Caco-2 (cell line): ENCODE data around the gene CYB561D1. TPM values are rescaled to one million over a fixed set of nuclear protein-coding genes. Genes with fewer than 3 reads are reported as not detected.
A peak's percentile ranks its signal among the peaks of the same experiment; 100 is the strongest.

Experiments
- BruUV-seq: library from RNA; stranded (reverse); fragments of 400-500 nt; replicated peaks from 2 replicates; lab custom pipeline; 2021; lab: Mats Ljungman, UMichigan
- CTCF ChIA-PET: fragments of 300-600 bp; sonication (Branson Sonifier 250); formaldehyde crosslinking; loops from one replicate; lab custom pipeline; 2022; ENCODE audit warnings: antibody characterized with exemption; lab: Charles Lee
- POLR2A ChIA-PET: fragments of 300-600 bp; sonication (Branson Sonifier 250); formaldehyde crosslinking; loops from one replicate; lab custom pipeline; 2022; ENCODE audit warnings: antibody characterized with exemption; lab: Charles Lee
- DNase-seq, 2 experiments: peaks; one replicate each; pipeline versions ENCODE4 v3.0.0 to v3.0.0-alpha.2; 2020 to 2022
- H3K27me3 ChIP-seq: replicated peaks from 2 replicates; pipeline ENCODE4 v1.6.0; 2011; ENCODE audit warnings: low read length; ENCODE audit not compliant: control insufficient read depth, insufficient read depth
- H3K36me3 ChIP-seq: 2 replicates; pipeline ENCODE4 v1.5.1; 2011; ENCODE audit warnings: low read length; ENCODE audit not compliant: control insufficient read depth, insufficient read depth
- H3K4me1 ChIP-seq: fragments of 250-450 bp; sonication (Bioruptor Pico); 2 replicates; pipeline ENCODE4 v1.5.1; 2020; ENCODE audit warnings: mild to moderate bottlenecking
- H3K4me3 ChIP-seq: 2 replicates; pipeline ENCODE4 v1.5.1; 2011; ENCODE audit warnings: low read depth, mild to moderate bottlenecking, control low read depth, low read length
- H3K9me3 ChIP-seq: fragments of 250-450 bp; sonication (Bioruptor Pico); 2 replicates; pipeline ENCODE4 v1.5.1; 2020; ENCODE audit warnings: mild to moderate bottlenecking, moderate library complexity
- H3K27ac Mint-ChIP-seq: one replicate; pipeline ENCODE4 v1.8.0; 2022; ENCODE audit warnings: mixed read lengths; ENCODE audit not compliant: unreplicated experiment
- H3K27me3 Mint-ChIP-seq: one replicate; pipeline ENCODE4 v1.8.0; 2022; ENCODE audit warnings: mixed read lengths; ENCODE audit not compliant: insufficient read depth, unreplicated experiment
- H3K36me3 Mint-ChIP-seq: one replicate; pipeline ENCODE4 v1.8.0; 2022; ENCODE audit warnings: mild to moderate bottlenecking, mixed read lengths; ENCODE audit not compliant: insufficient read depth, unreplicated experiment
- H3K4me1 Mint-ChIP-seq: one replicate; pipeline ENCODE4 v1.8.0; 2022; ENCODE audit warnings: low read depth, mixed read lengths; ENCODE audit not compliant: unreplicated experiment
- H3K4me3 Mint-ChIP-seq: one replicate; pipeline ENCODE4 v1.8.0; 2022; ENCODE audit warnings: mild to moderate bottlenecking, moderate library complexity, mixed read lengths; ENCODE audit not compliant: unreplicated experiment
- H3K9me3 Mint-ChIP-seq: one replicate; pipeline ENCODE4 v1.8.0; 2022; ENCODE audit warnings: mixed read lengths; ENCODE audit not compliant: unreplicated experiment
- intact Hi-C: fragments of 100-400 bp; cut with micrococcal nuclease; formaldehyde crosslinking; loops from one replicate; pipeline ENCODE4 v1.10.0; 2022; ENCODE audit not compliant: unreplicated experiment
- total RNA-seq: library from RNA; stranded (reverse); gene quantifications from 2 replicates; pipeline ENCODE4 v1.2.3, GENCODE V29; 2022
- TF ChIP-seq, protein P1 (sequence below), 2 experiments: fragments of 200-600 bp in 1 of 2; IDR thresholded peaks; 1 replicate in 1 of 2; 2 replicates in 1 of 2; pipeline versions ENCODE4 v1.5.1 to v1.8.0; 2011 to 2022; ENCODE audit warnings: antibody characterized with exemption in 1 of 2, control low read depth in 1 of 2, inconsistent platforms in 1 of 2, low read depth in 1 of 2, low read length in 1 of 2, mild to moderate bottlenecking in 1 of 2, moderate library complexity in 1 of 2; ENCODE audit not compliant: insufficient read depth in 1 of 2, severe bottlenecking in 1 of 2, unreplicated experiment in 1 of 2

CYB561D1 gene
- total RNA-seq, 1 experiment from 2014 or later, result 7.3 TPM

DNA sequence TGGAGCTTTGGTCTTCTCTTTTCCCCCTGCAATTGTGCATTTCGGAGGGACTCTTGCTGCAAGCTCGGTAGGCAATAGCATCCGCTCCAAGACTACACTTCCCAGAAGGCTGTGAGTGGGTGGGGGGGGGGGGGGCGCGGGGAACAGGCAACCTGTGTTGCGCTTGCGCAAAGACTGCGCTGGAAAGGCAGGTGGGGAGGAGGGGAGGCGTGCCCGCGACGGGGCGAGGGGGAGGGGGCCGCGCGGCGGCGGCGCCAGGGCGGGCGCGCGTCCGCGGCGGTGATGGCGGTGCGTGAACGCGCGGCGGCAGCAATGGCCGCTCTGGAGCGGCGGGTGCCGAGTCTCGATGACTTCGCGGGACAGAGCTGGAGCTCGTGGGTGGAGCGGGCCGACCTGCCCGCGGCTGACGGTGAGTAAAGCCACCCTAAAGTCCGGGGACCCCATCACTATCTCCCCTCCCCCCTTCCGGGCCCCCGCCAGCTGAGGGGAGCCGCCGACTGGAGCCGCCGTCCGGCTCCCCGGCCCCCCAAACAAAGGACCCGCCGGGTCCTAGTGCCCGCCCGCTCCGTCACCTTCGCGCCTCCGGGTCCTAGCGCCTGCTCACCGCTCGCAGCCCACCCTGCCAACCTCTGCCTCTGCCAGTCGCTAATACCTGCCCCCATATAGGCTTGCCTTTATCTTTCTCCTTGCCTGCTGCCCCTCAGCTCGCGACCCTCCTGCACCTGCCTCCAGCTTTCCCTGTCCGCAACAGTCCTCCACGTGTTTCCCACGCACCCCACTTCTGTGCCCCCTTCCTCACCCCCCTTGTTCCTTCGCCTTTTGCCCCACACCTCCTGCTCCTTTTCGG is 10.0 kb upstream of the CYB561D1 start, which contains the start of gene ATXN7L2:
TSS of gene ATXN7L2 (plus strand) at position 234 of the 847 bp plus-strand sequence. CDS start at position 283, 49 bp downstream.
- Mint-ChIP-seq H3K4me3 (peak within 1 kb of the TSS; percentile 94), H3K4me1 (no peaks in the 10 kb centered on the region), H3K27me3 (peaks cover 7% of the 10 kb centered on the region), H3K36me3 (no peaks in the 10 kb centered on the region), H3K9me3 (no peaks in the 10 kb centered on the region), H3K27ac (peak within 1 kb of the TSS; percentile 88)
- H3K9me3 ChIP-seq, result no peaks in the 10 kb centered on the region
- H3K36me3 ChIP-seq, result no peaks in the 10 kb centered on the region
- peaks cover 5% of the 10 kb centered on the region; the same call in 1 of the 2 replicates for H3K4me1 ChIP-seq
- TF ChIP-seq, protein P1, sequence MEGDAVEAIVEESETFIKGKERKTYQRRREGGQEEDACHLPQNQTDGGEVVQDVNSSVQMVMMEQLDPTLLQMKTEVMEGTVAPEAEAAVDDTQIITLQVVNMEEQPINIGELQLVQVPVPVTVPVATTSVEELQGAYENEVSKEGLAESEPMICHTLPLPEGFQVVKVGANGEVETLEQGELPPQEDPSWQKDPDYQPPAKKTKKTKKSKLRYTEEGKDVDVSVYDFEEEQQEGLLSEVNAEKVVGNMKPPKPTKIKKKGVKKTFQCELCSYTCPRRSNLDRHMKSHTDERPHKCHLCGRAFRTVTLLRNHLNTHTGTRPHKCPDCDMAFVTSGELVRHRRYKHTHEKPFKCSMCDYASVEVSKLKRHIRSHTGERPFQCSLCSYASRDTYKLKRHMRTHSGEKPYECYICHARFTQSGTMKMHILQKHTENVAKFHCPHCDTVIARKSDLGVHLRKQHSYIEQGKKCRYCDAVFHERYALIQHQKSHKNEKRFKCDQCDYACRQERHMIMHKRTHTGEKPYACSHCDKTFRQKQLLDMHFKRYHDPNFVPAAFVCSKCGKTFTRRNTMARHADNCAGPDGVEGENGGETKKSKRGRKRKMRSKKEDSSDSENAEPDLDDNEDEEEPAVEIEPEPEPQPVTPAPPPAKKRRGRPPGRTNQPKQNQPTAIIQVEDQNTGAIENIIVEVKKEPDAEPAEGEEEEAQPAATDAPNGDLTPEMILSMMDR (IDR thresholded peaks at IDR 0.05; ENCODE audit: insufficient read depth in 1 of 2, low read depth in 1 of 2, low read length in 1 of 2, severe bottlenecking in 1 of 2, unreplicated experiment in 1 of 2), result no peak
- ChIA-PET POLR2A (interaction anchor here (0.6 kb wide), 4 partner anchors 10 to 56 kb away, joined by 3 to 12 read pairs (median 7); partner anchors contain the start of gene CYB561D1), CTCF (interaction anchor here (0.6 to 1.3 kb wide), 5 partner anchors 10 to 684 kb away, joined by 3 to 8 read pairs (median 5); partner anchors contain the start of gene CYB561D1)
- H3K4me3 ChIP-seq, result peak within 1 kb of the TSS; percentile 81
- no peaks in the 10 kb centered on the region for H3K27me3 ChIP-seq
- no TSS peak for BruUV-seq
- intact Hi-C loops, result loop anchor here (5.0 kb wide), 1 partner anchor 57 kb away; the partner anchor contains the start of gene PSMA5
- DNase-seq, result peak; percentile 89

DNA sequence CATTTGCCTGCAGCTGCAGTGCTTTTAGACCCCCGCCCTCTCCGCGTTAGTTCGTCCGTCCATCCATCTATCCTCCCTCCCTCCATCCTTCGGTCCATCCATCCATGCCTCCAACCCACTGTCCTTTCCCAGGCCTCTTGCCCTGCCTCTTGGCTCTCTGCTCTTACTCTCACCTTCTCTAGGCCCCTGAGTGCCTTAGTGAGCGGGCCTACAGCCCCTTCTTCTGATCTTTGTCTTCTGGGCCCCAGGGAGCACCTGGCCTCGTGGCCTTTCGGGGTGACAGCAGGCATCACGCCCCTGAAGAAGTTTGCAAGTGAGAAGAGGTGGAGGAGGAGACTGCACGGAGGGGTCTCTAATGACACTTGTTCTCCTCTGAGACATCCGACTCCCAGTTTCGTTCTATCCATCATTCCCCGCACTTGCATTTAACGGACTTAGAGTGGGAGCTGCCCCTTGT is 9.3 kb upstream of the CYB561D1 start:
- Mint-ChIP-seq H3K4me1 (no peaks in the 10 kb centered on the region), H3K36me3 (no peaks in the 10 kb centered on the region), H3K27ac (peak overlapping the region; percentile 88), H3K4me3 (peak overlapping the region; percentile 94), H3K9me3 (no peaks in the 10 kb centered on the region), H3K27me3 (peaks cover 6% of the 10 kb centered on the region)
- Histone ChIP-seq H3K36me3 (no peaks in the 10 kb centered on the region), H3K4me1 (peaks cover 5% of the 10 kb centered on the region; the same call in 1 of the 2 replicates), H3K9me3 (no peaks in the 10 kb centered on the region), H3K27me3 (no peaks in the 10 kb centered on the region), H3K4me3 (peak overlapping the region; percentile 81)
- ChIA-PET POLR2A (no interaction called here), CTCF (interaction anchor here (0.9 to 1.3 kb wide), 2 partner anchors 9 to 45 kb away, joined by 5 to 7 read pairs; partner anchors contain the start of gene CYB561D1)
- TF ChIP-seq, protein P1 (IDR thresholded peaks at IDR 0.05; ENCODE audit: insufficient read depth in 1 of 2, low read depth in 1 of 2, low read length in 1 of 2, severe bottlenecking in 1 of 2, unreplicated experiment in 1 of 2), result no peak
- intact Hi-C loops, result loop anchor here (5.0 kb wide), 1 partner anchor 57 kb away; the partner anchor contains the start of gene PSMA5
- BruUV-seq, result no TSS peak
- DNase-seq, result no peak

DNA sequence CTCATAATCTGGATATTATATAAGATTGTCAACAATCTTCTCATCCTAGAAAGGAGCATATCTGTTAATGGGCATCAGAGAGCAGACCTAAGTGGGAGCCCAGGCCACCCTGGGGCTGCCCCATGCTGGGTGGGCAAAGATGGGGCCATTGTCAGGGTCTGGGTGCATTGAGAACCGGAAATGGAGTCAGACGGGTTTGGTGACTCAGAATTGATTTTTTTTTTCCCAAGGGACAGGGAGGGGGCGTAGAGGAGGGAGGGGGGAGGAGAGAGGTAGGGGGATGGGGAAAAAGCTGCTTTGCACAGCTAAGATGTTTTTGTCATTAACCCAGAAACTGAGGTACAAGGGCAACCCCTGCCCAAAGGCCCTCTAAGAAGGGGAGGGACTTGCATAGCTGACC is 8.9 kb upstream of the CYB561D1 start:
- no peak overlapping the region for H3K4me3 ChIP-seq
- no peaks in the 10 kb centered on the region for H3K36me3 Mint-ChIP-seq
- DNase-seq, result no peak
- intact Hi-C loops, result no loop called here
- no peaks in the 10 kb centered on the region for H3K36me3 ChIP-seq
- TF ChIP-seq, protein P1 (IDR thresholded peaks at IDR 0.05; ENCODE audit: insufficient read depth in 1 of 2, low read depth in 1 of 2, low read length in 1 of 2, severe bottlenecking in 1 of 2, unreplicated experiment in 1 of 2), result no peak
- H3K9me3 Mint-ChIP-seq, result no peaks in the 10 kb centered on the region
- peaks cover 5% of the 10 kb centered on the region; the same call in 1 of the 2 replicates for H3K4me1 ChIP-seq
- peak overlapping the region; percentile 88 for H3K27ac Mint-ChIP-seq
- H3K4me3 Mint-ChIP-seq, result peak overlapping the region; percentile 94
- ChIA-PET CTCF (no interaction called here), POLR2A (no interaction called here)
- BruUV-seq, result no TSS peak
- H3K27me3 Mint-ChIP-seq, result peaks cover 4% of the 10 kb centered on the region
- H3K4me1 Mint-ChIP-seq, result no peaks in the 10 kb centered on the region
- no peaks in the 10 kb centered on the region for H3K27me3 ChIP-seq
- no peaks in the 10 kb centered on the region for H3K9me3 ChIP-seq
